Vagina (tissue), 2 donors: ENCODE measurements around the gene PABPC3.

Experiments used
- POLR2A ChIP-seq, 2 donors: fragments of 450-650 bp; IDR thresholded peaks; one replicate each; pipeline ENCODE4 v1.6.1; 2017; ENCODE audit warnings: antibody characterized with exemption in 2 of 2, mild to moderate bottlenecking in 2 of 2, moderate library complexity in 2 of 2
- POLR2AphosphoS5 ChIP-seq, 2 donors: sonication (generic); formaldehyde crosslinking; IDR thresholded peaks; one replicate each; pipeline ENCODE4 v1.9.0; 2017; ENCODE audit warnings: antibody characterized with exemption in 2 of 2, mild to moderate bottlenecking in 2 of 2, low read depth in 1 of 2; ENCODE audit not compliant: insufficient read depth in 1 of 2
- TF ChIP-seq, protein P1 (sequence below), 3 experiments: fragments of 450-650 bp in 2 of 3; fragments of 200-600 bp in 1 of 3; sonication (generic) in 1 of 3; IDR thresholded peaks; one replicate each; pipeline ENCODE4 v1.5.1; 2017 to 2019; ENCODE audit warnings: antibody characterized with exemption in 3 of 3, mild to moderate bottlenecking in 2 of 3, moderate library complexity in 2 of 3

DNA sequence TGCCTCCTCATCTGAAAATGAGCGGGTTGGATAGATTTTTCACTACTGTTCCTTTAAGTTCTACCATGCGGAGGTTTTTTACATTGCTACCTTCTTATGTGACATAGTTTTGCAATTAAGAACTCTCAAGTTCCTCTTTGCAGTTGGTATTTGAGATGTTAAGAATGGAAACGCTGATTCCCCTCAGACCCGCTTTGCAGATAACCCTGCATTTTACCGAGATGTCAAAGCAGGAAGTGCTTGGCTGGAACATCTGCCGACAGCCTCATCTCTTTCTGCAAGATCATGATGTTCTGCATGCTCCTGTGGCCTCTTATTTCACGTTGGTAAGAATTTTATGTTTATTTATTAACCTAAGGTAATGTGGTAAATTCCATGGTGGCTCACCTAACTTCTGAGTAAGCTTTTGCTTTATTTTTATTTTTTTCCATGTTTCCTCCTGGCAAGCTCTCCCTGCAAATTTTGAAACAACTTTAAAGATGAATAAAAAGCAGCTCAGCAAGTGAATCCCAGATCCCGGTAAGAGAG, 22.5 kb downstream of the PABPC3 start:
- TF ChIP-seq, protein P1, sequence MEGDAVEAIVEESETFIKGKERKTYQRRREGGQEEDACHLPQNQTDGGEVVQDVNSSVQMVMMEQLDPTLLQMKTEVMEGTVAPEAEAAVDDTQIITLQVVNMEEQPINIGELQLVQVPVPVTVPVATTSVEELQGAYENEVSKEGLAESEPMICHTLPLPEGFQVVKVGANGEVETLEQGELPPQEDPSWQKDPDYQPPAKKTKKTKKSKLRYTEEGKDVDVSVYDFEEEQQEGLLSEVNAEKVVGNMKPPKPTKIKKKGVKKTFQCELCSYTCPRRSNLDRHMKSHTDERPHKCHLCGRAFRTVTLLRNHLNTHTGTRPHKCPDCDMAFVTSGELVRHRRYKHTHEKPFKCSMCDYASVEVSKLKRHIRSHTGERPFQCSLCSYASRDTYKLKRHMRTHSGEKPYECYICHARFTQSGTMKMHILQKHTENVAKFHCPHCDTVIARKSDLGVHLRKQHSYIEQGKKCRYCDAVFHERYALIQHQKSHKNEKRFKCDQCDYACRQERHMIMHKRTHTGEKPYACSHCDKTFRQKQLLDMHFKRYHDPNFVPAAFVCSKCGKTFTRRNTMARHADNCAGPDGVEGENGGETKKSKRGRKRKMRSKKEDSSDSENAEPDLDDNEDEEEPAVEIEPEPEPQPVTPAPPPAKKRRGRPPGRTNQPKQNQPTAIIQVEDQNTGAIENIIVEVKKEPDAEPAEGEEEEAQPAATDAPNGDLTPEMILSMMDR (IDR thresholded peaks at IDR 0.05) = no peak
- TF ChIP-seq POLR2A (IDR thresholded peaks at IDR 0.05) (no peak), POLR2AphosphoS5 (IDR thresholded peaks at IDR 0.05; ENCODE audit: insufficient read depth in 1 of 2, low read depth in 1 of 2) (no peak)
